ENCODE data around the gene IFI30.
A peak's percentile ranks its signal among the peaks of the same experiment; 100 is the strongest.

IFI30 gene

GRCh38 chr19:18173572-18174288 is at the start of gene IFI30:
IFI30 (plus strand) TSS chr19:18173813; CDS start chr19:18173842, 29 bp downstream.
- peak; percentile 92 for DNase-seq

GRCh38 chr19:18123819-18124218 is 49.8 kb upstream of the IFI30 start:
- no peak for DNase-seq

- no peak for DNase-seq
Observed at GRCh38 chr19:18126097-18126496, 47.5 kb upstream of the IFI30 start.

GRCh38 chr19:18128044-18128443 is 45.6 kb upstream of the IFI30 start:
- DNase-seq = no peak

GRCh38 chr19:18128805-18129204 is 44.8 kb upstream of the IFI30 start:
- no peak for DNase-seq

GRCh38 chr19:18130523-18131242 is 42.9 kb upstream of the IFI30 start:
- DNase-seq = no peak

- DNase-seq = no peak
Observed at GRCh38 chr19:18131841-18132596, 41.6 kb upstream of the IFI30 start.

- no peak for DNase-seq
Observed at GRCh38 chr19:18135712-18136584, 37.7 kb upstream of the IFI30 start.

GRCh38 chr19:18137242-18137641 is 36.4 kb upstream of the IFI30 start:
- DNase-seq = no peak

- no peak for DNase-seq
Observed at GRCh38 chr19:18137657-18138339, 35.8 kb upstream of the IFI30 start.

GRCh38 chr19:18140473-18140872 is 33.1 kb upstream of the IFI30 start:
- no peak for DNase-seq

- no peak for DNase-seq
Observed at GRCh38 chr19:18141031-18141430, 32.6 kb upstream of the IFI30 start.

- DNase-seq = no peak
Observed at GRCh38 chr19:18143902-18144301, 29.7 kb upstream of the IFI30 start.

GRCh38 chr19:18144361-18144760 is 29.3 kb upstream of the IFI30 start:
- no peak for DNase-seq

GRCh38 chr19:18144906-18145305 is 28.7 kb upstream of the IFI30 start:
- DNase-seq = no peak

GRCh38 chr19:18145391-18145999 is 28.1 kb upstream of the IFI30 start:
- DNase-seq = no peak

- DNase-seq = no peak
Observed at GRCh38 chr19:18147396-18147795, 26.2 kb upstream of the IFI30 start.

GRCh38 chr19:18149596-18149975 is 24.0 kb upstream of the IFI30 start:
- DNase-seq = no peak

- DNase-seq = no peak
Observed at GRCh38 chr19:18150776-18151624, 22.6 kb upstream of the IFI30 start.

GRCh38 chr19:18152442-18152816 is 21.2 kb upstream of the IFI30 start:
- DNase-seq = peak; percentile 79

Measured in NCI-H510A (cell line).